ENCODE data around the gene ZNF799. TPM values are rescaled to one million over a fixed set of nuclear protein-coding genes. Genes with fewer than 3 reads are reported as not detected.

The ZNF799 gene
- total and polyA plus RNA-seq, 2 of the 13 experiments (the other 11 are each of a cell fraction or from before 2014, with no cell fraction given): 7.7 to 17.9 TPM

GRCh38 chr19:12400633-12401502, at the start of gene ZNF799 (continued):
- peak; percentile 77 for TF ChIP-seq ZNF687 (CRISPR knock-in tag; IDR thresholded peaks at IDR 0.05)
- no peak for TF ChIP-seq IRF1 (CRISPR knock-in tag; IDR thresholded peaks at IDR 0.05; ENCODE audit: low read depth)
- no peak for TF ChIP-seq RCOR2 (CRISPR knock-in tag; IDR thresholded peaks at IDR 0.05)
- 0 out of 2 replicates have a peak, but pooled peaks have one; percentile 31 for TF ChIP-seq ZNF275 (CRISPR knock-in tag; IDR thresholded peaks at IDR 0.05; ENCODE audit: borderline replicate concordance)
- peak; percentile 19; the same call in 1 of the 2 replicates for TF ChIP-seq MAFF (IDR thresholded peaks at IDR 0.05; ENCODE audit: low read depth, low read length)
- TF ChIP-seq GATAD2A (CRISPR knock-in tag; IDR thresholded peaks at IDR 0.05): peak; percentile 40; the same call in 1 of the 2 replicates
- peak; percentile 80; the same call in 1 of the 2 replicates for TF ChIP-seq ZNF441 (CRISPR knock-in tag; IDR thresholded peaks at IDR 0.05; ENCODE audit: borderline replicate concordance)
- no peak for TF ChIP-seq ZNF143 (CRISPR knock-in tag; IDR thresholded peaks at IDR 0.05)
- TF ChIP-seq HHEX (CRISPR knock-in tag; IDR thresholded peaks at IDR 0.05): no peak
- peak; percentile 54; the same call in 1 of the 2 replicates for TF ChIP-seq ZNF776 (CRISPR knock-in tag; IDR thresholded peaks at IDR 0.05)
- TF ChIP-seq DMAP1 (CRISPR knock-in tag; IDR thresholded peaks at IDR 0.05): no peak
- TF ChIP-seq ZNF782 (CRISPR knock-in tag; IDR thresholded peaks at IDR 0.05; ENCODE audit: borderline replicate concordance): no peak
- TF ChIP-seq ZFP90 (CRISPR knock-in tag; IDR thresholded peaks at IDR 0.05; ENCODE audit: borderline replicate concordance): no peak
- TF ChIP-seq, protein P1, sequence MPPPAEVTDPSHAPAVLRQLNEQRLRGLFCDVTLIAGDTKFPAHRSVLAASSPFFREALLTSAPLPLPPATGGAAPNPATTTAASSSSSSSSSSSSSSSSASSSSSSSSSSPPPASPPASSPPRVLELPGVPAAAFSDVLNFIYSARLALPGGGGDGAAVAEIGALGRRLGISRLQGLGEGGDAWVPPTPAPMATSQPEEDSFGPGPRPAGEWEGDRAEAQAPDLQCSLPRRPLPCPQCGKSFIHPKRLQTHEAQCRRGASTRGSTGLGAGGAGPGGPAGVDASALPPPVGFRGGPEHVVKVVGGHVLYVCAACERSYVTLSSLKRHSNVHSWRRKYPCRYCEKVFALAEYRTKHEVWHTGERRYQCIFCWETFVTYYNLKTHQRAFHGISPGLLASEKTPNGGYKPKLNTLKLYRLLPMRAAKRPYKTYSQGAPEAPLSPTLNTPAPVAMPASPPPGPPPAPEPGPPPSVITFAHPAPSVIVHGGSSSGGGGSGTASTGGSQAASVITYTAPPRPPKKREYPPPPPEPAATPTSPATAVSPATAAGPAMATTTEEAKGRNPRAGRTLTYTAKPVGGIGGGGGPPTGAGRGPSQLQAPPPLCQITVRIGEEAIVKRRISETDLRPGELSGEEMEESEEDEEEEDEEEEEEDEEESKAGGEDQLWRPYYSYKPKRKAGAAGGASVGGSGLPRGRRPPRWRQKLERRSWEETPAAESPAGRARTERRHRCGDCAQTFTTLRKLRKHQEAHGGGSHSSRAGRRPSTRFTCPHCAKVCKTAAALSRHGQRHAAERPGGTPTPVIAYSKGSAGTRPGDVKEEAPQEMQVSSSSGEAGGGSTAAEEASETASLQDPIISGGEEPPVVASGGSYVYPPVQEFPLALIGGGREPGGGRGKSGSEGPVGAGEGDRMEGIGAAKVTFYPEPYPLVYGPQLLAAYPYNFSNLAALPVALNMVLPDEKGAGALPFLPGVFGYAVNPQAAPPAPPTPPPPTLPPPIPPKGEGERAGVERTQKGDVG (CRISPR knock-in tag; IDR thresholded peaks at IDR 0.05; ENCODE audit: borderline replicate concordance): no peak
- peak; percentile 71; the same call in 1 of the 2 replicates for TF ChIP-seq ARID3A (IDR thresholded peaks at IDR 0.05; ENCODE audit: low read depth, low read length)
- TF ChIP-seq ZFP37 (CRISPR knock-in tag; IDR thresholded peaks at IDR 0.05; ENCODE audit: borderline replicate concordance): no peak
- 0 out of 2 replicates have a peak, but pooled peaks have one; percentile 28 for TF ChIP-seq REPIN1 (CRISPR knock-in tag; IDR thresholded peaks at IDR 0.05; ENCODE audit: borderline replicate concordance, low read depth)
